Ramos (cell line): ENCODE results near the gene NCOR1.
"Not testable (repeated sequence)": the region's sequence is repeated elsewhere in the genome, so short reads cannot be mapped to it uniquely, and the experiment has no call there.

Experiments used
- in situ Hi-C: fragments of 300-500 bp; cut with MboI; formaldehyde crosslinking; loops from one replicate; pipeline ENCODE4 v1.14.3; 2022; ENCODE audit warnings: low sequenced_read_pairs; ENCODE audit not compliant: unreplicated experiment

NCOR1 gene

GRCh38 chr17:16106161-16106891 lies 109.0 kb downstream of the NCOR1 start:
- in situ Hi-C loops: no loop called here

GRCh38 chr17:16104189-16104588 lies 111.1 kb downstream of the NCOR1 start:
- in situ Hi-C loops: no loop called here

GRCh38 chr17:16101440-16101839 lies 113.9 kb downstream of the NCOR1 start:
- in situ Hi-C loops: no loop called here

DNA sequence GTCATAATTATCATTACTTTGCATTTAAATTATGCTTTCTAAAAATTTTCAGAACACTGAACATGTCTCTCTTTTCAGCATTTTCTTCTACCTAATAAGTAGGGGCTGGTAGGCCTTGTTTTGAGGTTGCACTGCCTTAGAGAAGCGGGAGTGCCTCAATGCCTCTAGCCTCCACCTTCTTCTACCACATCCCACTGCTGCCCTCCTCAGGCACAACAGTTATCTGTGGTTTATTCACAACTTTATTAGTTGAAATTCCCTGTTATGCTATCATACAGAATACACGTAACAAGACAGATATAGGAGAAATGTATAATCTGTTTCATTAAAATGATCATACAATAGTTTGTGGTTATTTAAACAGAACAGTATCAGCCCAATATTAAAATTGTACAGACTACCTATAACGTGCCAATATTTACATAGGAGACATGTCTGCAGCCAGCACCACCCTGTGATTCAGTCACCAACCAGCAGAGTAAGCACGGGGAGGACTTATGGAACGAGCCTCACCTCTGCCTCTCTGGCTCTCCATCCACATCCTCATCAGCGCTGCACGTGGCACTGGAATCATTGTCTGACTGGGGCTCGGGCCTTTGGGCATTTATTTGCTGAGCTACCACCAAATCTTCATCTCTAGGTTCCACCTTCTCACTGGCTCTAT lies 114.5 kb downstream of the NCOR1 start:
- in situ Hi-C loops: no loop called here

DNA sequence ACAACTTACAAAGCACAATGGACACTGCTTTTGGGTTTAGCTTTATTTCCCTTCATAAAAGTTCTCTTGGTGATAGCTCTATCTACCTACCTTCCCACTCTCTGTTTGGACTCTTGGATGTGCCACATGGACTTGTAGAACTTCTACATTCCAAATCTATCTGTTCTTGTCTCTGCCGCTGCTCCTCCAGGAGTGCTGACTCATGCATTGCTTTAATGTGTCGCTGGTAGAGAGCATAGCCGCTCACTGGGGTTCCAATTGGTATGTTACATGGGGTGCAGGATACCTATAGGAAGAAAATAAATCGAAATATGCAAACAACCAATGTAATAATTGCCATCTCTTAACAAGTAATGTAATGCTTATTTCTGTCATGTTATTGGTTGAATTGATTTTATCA lies 123.6 kb downstream of the NCOR1 start:
- in situ Hi-C loops: no loop called here

- in situ Hi-C loops: no loop called here
These were observed 128.4 kb downstream of the NCOR1 start for GRCh38 chr17:16086957-16087356.

DNA sequence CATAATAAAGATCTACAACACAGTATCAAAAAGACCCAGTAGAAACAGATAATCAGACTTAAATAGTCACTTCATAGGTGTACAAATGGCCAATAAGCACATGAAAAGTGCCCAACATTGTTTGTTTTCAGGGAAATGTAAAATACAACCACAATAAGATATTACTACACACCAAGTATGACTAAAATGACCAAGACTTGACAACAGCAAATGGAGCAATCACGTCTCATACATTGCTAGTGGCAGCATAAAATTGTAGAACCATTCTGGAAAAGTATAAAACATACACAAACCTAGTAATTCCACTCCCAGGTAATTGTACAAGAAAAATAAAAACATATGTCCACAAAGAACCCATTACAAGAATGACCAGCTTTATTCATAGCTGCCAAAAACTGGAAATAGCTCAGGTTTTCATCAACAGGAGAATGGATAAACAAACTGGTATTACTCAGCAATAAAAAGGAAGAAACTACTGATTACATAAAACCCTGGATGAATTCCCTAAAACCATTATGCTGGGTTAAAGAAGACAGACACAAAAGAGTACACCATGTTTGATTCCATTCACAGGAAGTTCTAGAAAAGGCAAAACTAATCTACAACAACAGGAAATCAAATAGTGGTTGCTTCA lies 130.2 kb downstream of the NCOR1 start:
- in situ Hi-C loops: no loop called here

DNA sequence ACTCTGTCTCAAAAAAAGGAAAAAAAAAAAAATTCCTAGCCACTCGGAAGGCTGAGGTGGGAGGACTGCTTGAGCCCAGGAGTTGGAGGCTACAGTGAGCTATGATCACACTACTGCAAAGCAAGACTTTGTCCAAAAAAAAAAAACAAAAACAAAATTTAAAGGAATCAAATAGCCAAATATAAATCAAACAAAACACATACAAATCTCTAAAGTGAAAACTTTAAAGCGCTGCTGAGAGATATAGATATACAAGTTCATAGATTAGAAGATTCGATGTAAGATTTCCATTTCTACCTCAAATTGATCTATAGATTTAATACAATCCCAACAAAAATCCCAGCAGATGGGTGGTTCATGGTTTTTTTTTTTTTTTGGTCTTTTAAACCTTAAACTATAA lies 132.1 kb downstream of the NCOR1 start:
- in situ Hi-C loops: no loop called here

GRCh38 chr17:16081507-16082087 lies 133.7 kb downstream of the NCOR1 start:
- in situ Hi-C loops: no loop called here

- in situ Hi-C loops: no loop called here
These were observed 135.0 kb downstream of the NCOR1 start for GRCh38 chr17:16080366-16080765.

DNA sequence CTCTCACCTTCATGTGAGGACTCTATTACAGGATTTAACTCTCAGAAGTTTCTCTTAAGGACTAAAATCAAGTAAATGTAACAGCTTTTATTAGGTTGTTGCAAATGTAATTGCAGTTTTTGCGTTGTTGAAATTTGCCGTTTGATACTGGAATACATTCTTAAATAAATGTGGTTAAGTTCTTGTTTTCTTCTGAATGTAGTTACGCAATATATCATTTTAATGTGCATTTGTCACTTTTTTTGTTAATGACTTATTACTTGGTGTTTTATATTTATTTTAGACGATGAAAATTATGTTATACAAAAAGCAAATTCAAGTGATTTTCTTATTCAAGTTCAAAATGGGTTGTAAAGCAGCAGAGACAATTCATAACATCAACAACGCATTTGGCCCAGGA lies 139.4 kb downstream of the NCOR1 start:
- in situ Hi-C loops: no loop called here

- in situ Hi-C loops: no loop called here
These were observed 140.9 kb downstream of the NCOR1 start for GRCh38 chr17:16074423-16074822.

DNA sequence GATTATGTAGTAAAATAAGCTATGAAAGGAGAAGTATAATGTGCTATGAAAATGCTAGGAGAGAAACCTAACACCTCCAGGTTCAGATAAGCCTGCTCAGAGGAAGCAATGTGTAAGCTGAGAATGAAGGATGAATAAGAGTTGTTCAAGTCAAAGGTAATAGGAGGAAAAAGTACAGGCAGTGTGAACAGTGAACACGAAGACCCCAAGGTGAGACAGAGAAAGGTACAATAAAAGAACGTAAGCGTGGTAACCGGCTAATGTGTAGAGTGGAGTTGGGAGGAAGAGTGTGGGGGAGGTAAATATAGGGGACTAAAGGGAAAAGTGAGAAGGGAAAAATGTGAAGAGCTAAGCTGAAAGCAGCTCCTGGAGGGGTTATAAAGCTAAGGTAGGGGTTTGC lies 141.5 kb downstream of the NCOR1 start:
- in situ Hi-C loops: no loop called here

- in situ Hi-C loops: no loop called here
These were observed 143.3 kb downstream of the NCOR1 start for GRCh38 chr17:16072031-16072430.

- in situ Hi-C loops: no loop called here
These were observed 147.0 kb downstream of the NCOR1 start for GRCh38 chr17:16068323-16068722.

- in situ Hi-C loops: no loop called here
These were observed 149.2 kb downstream of the NCOR1 start for GRCh38 chr17:16066125-16066524.

- in situ Hi-C loops: no loop called here
These were observed 153.7 kb downstream of the NCOR1 start for GRCh38 chr17:16061631-16062030.

DNA sequence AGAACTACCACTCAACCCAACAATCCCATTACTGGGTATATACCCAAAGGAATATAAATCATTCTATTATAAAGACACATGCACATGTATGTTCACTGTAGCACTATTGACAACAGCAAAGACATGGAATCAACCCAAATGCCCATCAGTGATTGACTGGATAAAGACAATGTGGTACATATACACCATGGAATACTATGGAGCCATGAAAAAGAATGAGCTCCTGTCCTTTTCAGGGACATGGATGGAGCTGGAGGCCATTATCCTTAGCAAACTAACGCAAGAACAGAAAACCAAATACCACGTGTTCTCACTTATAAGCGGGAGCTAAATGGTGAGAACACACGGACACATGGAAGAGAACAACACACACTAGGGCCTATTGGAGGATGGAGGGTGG lies 160.2 kb downstream of the NCOR1 start:
- in situ Hi-C loops: not testable (repeated sequence)

DNA sequence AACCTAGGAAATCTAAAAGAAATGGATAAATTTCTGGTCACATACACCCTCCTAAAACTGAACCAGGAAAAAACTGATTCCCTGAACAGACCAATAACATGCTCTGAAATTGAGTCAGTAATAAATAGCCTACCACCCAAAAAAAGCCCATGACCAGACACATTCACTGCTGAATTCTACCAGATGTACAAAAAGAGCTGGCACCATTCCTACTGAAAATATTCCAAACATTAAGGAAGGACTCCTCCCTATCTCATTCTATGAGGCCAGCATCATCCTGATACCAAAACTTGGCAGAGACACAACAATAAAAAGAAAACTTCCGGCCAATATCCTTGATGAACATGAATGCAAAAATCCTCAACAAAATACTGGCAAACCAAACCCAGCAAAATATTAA lies 162.8 kb downstream of the NCOR1 start:
- in situ Hi-C loops: no loop called here

GRCh38 chr17:16050844-16051243 lies 164.5 kb downstream of the NCOR1 start:
- in situ Hi-C loops: no loop called here

DNA sequence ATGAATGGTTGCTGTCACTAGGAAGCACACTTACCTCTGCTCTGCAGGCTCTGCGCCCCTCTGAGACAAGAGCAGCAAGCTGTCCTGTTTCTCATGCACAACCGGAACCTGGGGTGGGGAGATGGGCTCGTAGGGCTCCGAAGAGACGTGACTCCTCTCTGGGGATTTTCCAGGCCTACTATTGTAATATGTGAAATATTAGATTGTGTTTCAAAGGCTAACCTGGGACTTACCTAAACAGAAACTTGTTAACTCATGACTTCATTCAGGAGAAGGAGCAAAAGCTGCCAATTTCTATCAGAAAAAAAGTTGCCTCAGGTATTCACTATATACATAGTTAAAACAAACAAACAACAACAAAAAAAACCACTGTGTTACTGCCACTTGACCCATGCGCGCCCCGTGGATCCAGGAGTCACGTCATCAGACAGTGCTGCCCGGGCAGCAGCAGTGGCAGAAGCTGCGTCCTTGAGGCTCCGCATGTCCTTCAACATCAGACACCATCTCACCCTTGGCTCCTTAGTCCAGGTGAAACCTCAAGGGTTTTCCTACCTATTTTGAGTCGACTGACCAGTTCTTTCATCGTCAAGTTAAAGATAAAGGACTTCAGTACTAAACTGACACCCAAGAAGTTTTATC lies 166.4 kb downstream of the NCOR1 start:
- in situ Hi-C loops: no loop called here
